K562 (cell line): ENCODE results near the gene XRN2. TPM values are rescaled to one million over a fixed set of nuclear protein-coding genes. Genes with fewer than 3 reads are reported as not detected.

Experiments used
- ATAC-seq: fragments of 200-7000 bp; cut with Tn5 transposase; 3 replicates; pipeline ENCODE4 v1.9.1; 2020; ENCODE audit warnings: moderate library complexity
- BruUV-seq: library from RNA; stranded (reverse); fragments of 400-500 nt; replicated peaks from 2 replicates; lab custom pipeline; 2021; lab: Mats Ljungman, UMichigan
- CTCF ChIA-PET: fragments of 300-600 bp; formaldehyde crosslinking; extraction: SDS; loops from one replicate; lab custom pipeline; 2021; ENCODE audit warnings: low intra/inter-chr PET ratio; lab: Yijun Ruan, JAX
- POLR2A ChIA-PET: fragments of 300-600, 350-650 bp; sonication (Branson Sonifier 250); formaldehyde crosslinking; extraction: SDS; loops from one replicate; lab custom pipeline; 2021; ENCODE audit warnings: antibody characterized with exemption, inconsistent platforms; lab: Yijun Ruan, JAX
- DNase-seq, 4 experiments: peaks; one replicate each; pipeline versions ENCODE4 v3.0.0 to v3.0.0-alpha.2; 2011 to 2018; ENCODE audit warnings: low spot score in 3 of 4, mixed read lengths in 3 of 4; ENCODE audit errors: extremely low read depth in 1 of 4
- FAIRE-seq: peaks from 2 replicates; lab custom pipeline; 2011; peaks lifted over from hg19 to GRCh38; lab: Jason Lieb, UNC
- H2AFZ ChIP-seq: 2 replicates; pipeline ENCODE4 v1.6.0; 2011; ENCODE audit warnings: low read depth, low read length, control low read depth, inconsistent platforms
- H3K27ac ChIP-seq: fragments of 200-600 bp; 3 replicates; pipeline ENCODE4 v1.8.0; 2011; ENCODE audit warnings: low read depth, mild to moderate bottlenecking, control low read depth, inconsistent platforms, low read length, moderate library complexity, mixed read lengths; ENCODE audit errors: extremely low read depth
- H3K27me3 ChIP-seq, 2 experiments: fragments of 300-600 bp in 1 of 2; 2 replicates in 1 of 2; 3 replicates in 1 of 2; pipeline versions ENCODE4 v1.6.0 to v1.8.0; 2011; ENCODE audit warnings: inconsistent platforms in 2 of 2, low read length in 2 of 2, mild to moderate bottlenecking in 1 of 2, mixed read lengths in 1 of 2, moderate library complexity in 1 of 2; ENCODE audit not compliant: control insufficient read depth in 2 of 2, insufficient read depth in 2 of 2
- H3K36me3 ChIP-seq: fragments of 300-600 bp; 3 replicates; pipeline ENCODE4 v1.8.0; 2011; ENCODE audit warnings: mild to moderate bottlenecking, low read length, inconsistent platforms; ENCODE audit not compliant: control insufficient read depth, insufficient read depth
- H3K4me1 ChIP-seq, 2 experiments: fragments of 200-600 bp in 1 of 2; replicated peaks in 1 of 2; 2 replicates in 1 of 2; 3 replicates in 1 of 2; pipeline versions ENCODE4 v1.5.1 to v1.8.0; 2011; ENCODE audit warnings: inconsistent platforms in 2 of 2, low read length in 2 of 2, mild to moderate bottlenecking in 1 of 2, mixed read lengths in 1 of 2, moderate library complexity in 1 of 2; ENCODE audit not compliant: control insufficient read depth in 2 of 2, insufficient read depth in 2 of 2
- H3K4me2 ChIP-seq: 2 replicates; pipeline ENCODE4 v1.6.1; 2011; ENCODE audit warnings: low read length, control low read depth, inconsistent platforms, mixed read lengths; ENCODE audit not compliant: insufficient read depth
- H3K4me3 ChIP-seq: fragments of 200-600 bp; sonication (generic), shearing (Covaris generic); 2 replicates; pipeline ENCODE4 v1.5.1; 2016; ENCODE audit warnings: control low read depth, inconsistent platforms
- H3K79me2 ChIP-seq: fragments of 200-600 bp; 3 replicates; pipeline ENCODE4 v1.8.0; 2011; ENCODE audit warnings: low read length, inconsistent platforms; ENCODE audit not compliant: control insufficient read depth, insufficient read depth
- H3K9ac ChIP-seq, 2 experiments: 2 replicates each; pipeline versions ENCODE4 v1.6.0 to v1.6.1; 2011; ENCODE audit warnings: low read depth in 2 of 2, low read length in 2 of 2, control low read depth in 1 of 2, inconsistent platforms in 1 of 2, mild to moderate bottlenecking in 1 of 2, mixed read lengths in 1 of 2; ENCODE audit not compliant: insufficient read depth in 1 of 2
- H3K9me1 ChIP-seq: one replicate; pipeline ENCODE4 v1.6.0; 2011; ENCODE audit warnings: inconsistent platforms, mild to moderate bottlenecking, low read length, moderate library complexity; ENCODE audit not compliant: control insufficient read depth, insufficient read depth
- H3K9me3 ChIP-seq: replicated peaks from 2 replicates; pipeline ENCODE4 v1.5.1; 2011; ENCODE audit warnings: low read depth, low read length, inconsistent platforms; ENCODE audit not compliant: control insufficient read depth, insufficient read depth
- H4K20me1 ChIP-seq: replicated peaks from 2 replicates; pipeline ENCODE4 v1.6.1; 2011; ENCODE audit warnings: low read length, inconsistent platforms, mixed read lengths; ENCODE audit not compliant: control insufficient read depth, insufficient read depth
- MIER1 ChIP-seq: fragments of 450-650 bp; IDR thresholded peaks from 2 replicates; pipeline ENCODE4 v1.6.1; 2016; ENCODE audit warnings: antibody characterized with exemption, mild to moderate bottlenecking, low read depth
- NCOA2 ChIP-seq, 2 experiments: fragments of 450-650 bp; IDR thresholded peaks; 2 replicates each; pipeline ENCODE4 v1.6.1; 2018; ENCODE audit warnings: mild to moderate bottlenecking in 2 of 2, moderate library complexity in 1 of 2; ENCODE audit not compliant: partially characterized antibody in 2 of 2
- PHB2 ChIP-seq: fragments of 450-650 bp; IDR thresholded peaks from 2 replicates; pipeline ENCODE4 v1.6.1; 2017; ENCODE audit warnings: low read depth
- TBP ChIP-seq: optimal IDR thresholded peaks from 2 replicates; pipeline ENCODE3; 2011; ENCODE audit warnings: low read depth, low read length, improper control_type of control experiment
- TCFL5 ChIP-seq: fragments of 250-450 bp; sonication (Bioruptor Pico); conservative IDR thresholded peaks from 2 replicates; pipeline ENCODE4 v1.6.1; 2021; ENCODE audit warnings: mild to moderate bottlenecking, moderate library complexity, matching md5 sums
- THRB ChIP-seq: fragments of 450-650 bp; formaldehyde crosslinking; conservative IDR thresholded peaks from 2 replicates; pipeline ENCODE4 v1.4.0; 2022; ENCODE audit warnings: mild to moderate bottlenecking, missing genetic modification characterization
- ZNF282 ChIP-seq: sonication (generic); formaldehyde crosslinking; IDR thresholded peaks from 2 replicates; pipeline ENCODE4 v1.8.1; 2023; ENCODE audit warnings: missing genetic modification reagents
- ZNF324 ChIP-seq: fragments of 250-450 bp; sonication (Bioruptor Pico); IDR thresholded peaks from 2 replicates; pipeline ENCODE4 v1.4.0; 2020; ENCODE audit warnings: mild to moderate bottlenecking
- ZNF354B ChIP-seq: fragments of 250-450 bp; sonication (Bioruptor Pico); IDR thresholded peaks from 2 replicates; pipeline ENCODE4 v1.4.0; 2020
- ZNF551 ChIP-seq: fragments of 250-450 bp; sonication (Bioruptor Pico); IDR thresholded peaks from 2 replicates; pipeline ENCODE4 v1.5.0; 2021; ENCODE audit warnings: mild to moderate bottlenecking, moderate library complexity
- WGBS: fragments of 100-300 bp; shearing (Covaris generic); methylation state at CpG from one replicate; pipeline ENCODE4 v1.1.6; 2016; ENCODE audit warnings: low coverage, mixed read lengths; ENCODE audit not compliant: insufficient coverage; ENCODE audit errors: missing lambda C conversion rate; 5-methylcytosine and 5-hydroxymethylcytosine counted together
- in situ Hi-C: fragments of 300-500 bp; cut with MboI; formaldehyde crosslinking; loops from 4 replicates; pipeline ENCODE4 v1.15.0; 2018; ENCODE audit warnings: inconsistent platforms, mixed read lengths
- intact Hi-C: fragments of 100-400 bp; cut with micrococcal nuclease; formaldehyde crosslinking; loops from 2 replicates; pipeline ENCODE4 v1.14.2; 2022
- polyA plus RNA-seq, 8 experiments: library from polyadenylated mRNA; depleted of rRNA in 4 of 8; stranded (reverse) in 5 of 8; unstranded in 3 of 8; fragments of >200 nt; fragmentation: Nextera tagmentation in 2 of 8; fragmentation: Illumina TruSeq in 1 of 8; extraction: Ambion mirVana in 2 of 8; extraction: Trizol in 1 of 8; gene quantifications; 2 replicates each; pipeline versions ENCODE4 v1.2.1 to v1.2.3, GENCODE V29; 2011 to 2014; ENCODE audit warnings: inconsistent platforms in 1 of 8, missing spikeins in 1 of 8
- total RNA-seq, 7 experiments: library from RNA; depleted of rRNA in 6 of 7; stranded (reverse); fragments of >200 nt in 6 of 7; fragmentation: Illumina TruSeq in 2 of 7; extraction: Trizol in 2 of 7; gene quantifications; 2 replicates each; pipeline versions ENCODE4 v1.2.1 to v1.2.3, GENCODE V29; 2011 to 2021; ENCODE audit warnings: low replicate concordance in 1 of 7

XRN2 gene
- total and polyA plus RNA-seq, 9 of the 15 experiments (the other 6 are each of a cell fraction or from before 2014, with no cell fraction given) = 41.8 to 67.3 (median 51.4) TPM

DNA sequence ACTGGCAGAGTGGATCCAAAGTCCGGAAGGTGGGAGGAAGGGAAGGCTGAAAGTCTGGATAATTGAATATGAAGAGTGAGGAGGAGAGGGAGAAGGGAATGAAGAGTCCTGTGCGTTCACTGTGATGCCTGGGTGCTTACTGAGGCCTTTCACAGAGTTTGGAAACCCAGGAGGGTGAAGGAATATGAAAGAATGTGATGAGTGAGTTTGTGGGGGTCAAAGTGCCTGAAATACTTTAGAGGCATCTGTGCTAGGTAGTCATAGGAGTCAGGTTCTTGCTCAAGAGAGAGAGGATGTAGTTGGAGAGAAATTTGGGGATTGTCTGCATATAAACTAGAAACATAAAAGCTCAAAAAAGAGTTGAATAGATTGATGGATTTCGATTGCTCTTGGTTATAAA lies 73.5 kb downstream of the XRN2 start (continued):
- TF ChIP-seq THRB (CRISPR knock-in tag) (no peak), TBP (no peak), PHB2 (no peak)

GRCh38 chr20:21377701-21378100 lies 74.6 kb downstream of the XRN2 start:
- 80% methylated on average over 5 of the region's 9 CpGs for WGBS
- ChIA-PET CTCF (no interaction called here), POLR2A (no interaction called here)
- Histone ChIP-seq H3K4me3 (no peak overlapping the region), H3K79me2 (peaks cover 6% of the 10 kb centered on the region; the same call in 2 of the 3 replicates), H3K9me3 (no peaks in the 10 kb centered on the region; the same call in 1 of the 2 replicates), H2AFZ (no peak overlapping the region), H3K36me3 (peaks cover 23% of the 10 kb centered on the region), H4K20me1 (no peaks in the 10 kb centered on the region), H3K9me1 (no peaks in the 10 kb centered on the region), H3K4me1 (no peaks in the 10 kb centered on the region), H3K4me2 (no peak overlapping the region), H3K27me3 (no peaks in the 10 kb centered on the region), H3K9ac (no peak overlapping the region), H3K27ac (no peak overlapping the region)
- no peak for ATAC-seq
- DNase-seq = no peak
- no peak for TF ChIP-seq ZNF354B
- TF ChIP-seq NCOA2 (IDR thresholded peaks at IDR 0.05; ENCODE audit: partially characterized antibody in 2 of 2) = no peak
- TF ChIP-seq ZNF551 (CRISPR knock-in tag) = no peak
- TF ChIP-seq ZNF282 = no peak
- TF ChIP-seq MIER1 = no peak
- TF ChIP-seq ZNF324 (CRISPR knock-in tag) = no peak
- TF ChIP-seq TCFL5 = no peak
- in situ Hi-C loops = no loop called here
- intact Hi-C loops = no loop called here
- FAIRE-seq = no peak
- no TSS peak for BruUV-seq
